H7 (cell line): ENCODE data around the gene YTHDC1. TPM values are rescaled to one million over a fixed set of nuclear protein-coding genes. Genes with fewer than 3 reads are reported as not detected.
"Not testable (repeated sequence)": the region's sequence is repeated elsewhere in the genome, so short reads cannot be mapped to it uniquely, and the experiment has no call there.

Experiments used
- DNase-seq: peaks from one replicate; pipeline ENCODE4 v3.0.0; 2012
- H3K27me3 ChIP-seq: 2 replicates; pipeline ENCODE4 v1.6.0; 2011; ENCODE audit warnings: mild to moderate bottlenecking, low read length; ENCODE audit not compliant: control insufficient read depth, insufficient read depth
- H3K36me3 ChIP-seq: replicated peaks from 2 replicates; pipeline ENCODE4 v1.5.1; 2011; ENCODE audit warnings: low read length; ENCODE audit not compliant: control insufficient read depth, insufficient read depth
- H3K4me3 ChIP-seq: 2 replicates; pipeline ENCODE4 v1.5.1; 2011; ENCODE audit warnings: low read depth, mild to moderate bottlenecking, control low read depth, low read length, moderate library complexity; ENCODE audit not compliant: insufficient read depth
- total RNA-seq: library from RNA; depleted of rRNA; stranded (reverse); fragments of >200 nt; shearing (Covaris generic); gene quantifications from 2 replicates; pipeline ENCODE4 v1.2.3, GENCODE V29; 2014

The YTHDC1 gene
- total RNA-seq, 1 experiment from 2014 or later: 53.0 TPM

GRCh38 chr4:68287704-68288392, 62.0 kb downstream of the YTHDC1 start:
- H3K36me3 ChIP-seq: no peaks in the 10 kb centered on the region
- H3K4me3 ChIP-seq: no peak overlapping the region
- H3K27me3 ChIP-seq: no peaks in the 10 kb centered on the region

GRCh38 chr4:68283714-68284113, 66.2 kb downstream of the YTHDC1 start:
- Histone ChIP-seq H3K36me3 (no peaks in the 10 kb centered on the region), H3K27me3 (no peaks in the 10 kb centered on the region), H3K4me3 (no peak overlapping the region)
- DNase-seq: no peak

More at GRCh38 chr4:68287704-68288392, 62.0 kb downstream of the YTHDC1 start:
- DNase-seq: no peak

GRCh38 chr4:68283095-68283494, 66.8 kb downstream of the YTHDC1 start:
- no peak for DNase-seq
- no peaks in the 10 kb centered on the region for H3K27me3 ChIP-seq
- H3K36me3 ChIP-seq: no peaks in the 10 kb centered on the region
- H3K4me3 ChIP-seq: no peak overlapping the region

- H3K36me3 ChIP-seq, DNase-seq, H3K27me3 ChIP-seq, H3K4me3 ChIP-seq: not testable (repeated sequence)
Measured at GRCh38 chr4:68281796-68282740, 67.8 kb downstream of the YTHDC1 start.

- no peaks in the 10 kb centered on the region for H3K27me3 ChIP-seq
- no peak for DNase-seq
- no peaks in the 10 kb centered on the region for H3K36me3 ChIP-seq
- H3K4me3 ChIP-seq: no peak overlapping the region
Measured at GRCh38 chr4:68278029-68278428, 71.9 kb downstream of the YTHDC1 start.

- no peak overlapping the region for H3K4me3 ChIP-seq
- H3K36me3 ChIP-seq: no peaks in the 10 kb centered on the region
- DNase-seq: no peak
- H3K27me3 ChIP-seq: no peaks in the 10 kb centered on the region
Measured at GRCh38 chr4:68277627-68278026, 72.3 kb downstream of the YTHDC1 start.

GRCh38 chr4:68272860-68273259, 77.0 kb downstream of the YTHDC1 start:
- no peak overlapping the region for H3K4me3 ChIP-seq

GRCh38 chr4:68272380-68272779, 77.5 kb downstream of the YTHDC1 start:
- peak; percentile 25 for DNase-seq
- H3K27me3 ChIP-seq: no peaks in the 10 kb centered on the region
- H3K4me3 ChIP-seq: peak overlapping the region; percentile 9; the same call in 1 of the 2 replicates
- H3K36me3 ChIP-seq: no peaks in the 10 kb centered on the region

More at GRCh38 chr4:68272860-68273259, 77.0 kb downstream of the YTHDC1 start:
- H3K36me3 ChIP-seq: no peaks in the 10 kb centered on the region
- peak; percentile 34 for DNase-seq
- H3K27me3 ChIP-seq: no peaks in the 10 kb centered on the region

GRCh38 chr4:68271851-68272357, 78.0 kb downstream of the YTHDC1 start:
- no peaks in the 10 kb centered on the region for H3K36me3 ChIP-seq
- DNase-seq: peak; percentile 32
- H3K27me3 ChIP-seq: no peaks in the 10 kb centered on the region
- peak overlapping the region; percentile 9 for H3K4me3 ChIP-seq

- no peak for DNase-seq
- H3K27me3 ChIP-seq: no peaks in the 10 kb centered on the region
- H3K4me3 ChIP-seq: no peak overlapping the region
- H3K36me3 ChIP-seq: no peaks in the 10 kb centered on the region
Measured at GRCh38 chr4:68267433-68267944, 82.4 kb downstream of the YTHDC1 start.

- Histone ChIP-seq H3K36me3 (no peaks in the 10 kb centered on the region), H3K4me3 (no peak overlapping the region), H3K27me3 (no peaks in the 10 kb centered on the region)
- DNase-seq: no peak
Measured at GRCh38 chr4:68264875-68265565, 84.9 kb downstream of the YTHDC1 start.
